A375 (cell line): ENCODE measurements around the gene CHERP. TPM values are rescaled to one million over a fixed set of nuclear protein-coding genes. Genes with fewer than 3 reads are reported as not detected.

Experiments
- small RNA-seq: library from RNA; depleted of rRNA; stranded (forward); fragments of <200 nt; gene quantifications from one replicate; pipeline ENCODE3, GENCODE V24; 2014
- total RNA-seq: library from RNA; depleted of rRNA; stranded (reverse); fragments of >200 nt; shearing (Covaris generic); gene quantifications from 2 replicates; pipeline ENCODE4 v1.2.3, GENCODE V29; 2014; rRNA removed

The CHERP gene, protein sequence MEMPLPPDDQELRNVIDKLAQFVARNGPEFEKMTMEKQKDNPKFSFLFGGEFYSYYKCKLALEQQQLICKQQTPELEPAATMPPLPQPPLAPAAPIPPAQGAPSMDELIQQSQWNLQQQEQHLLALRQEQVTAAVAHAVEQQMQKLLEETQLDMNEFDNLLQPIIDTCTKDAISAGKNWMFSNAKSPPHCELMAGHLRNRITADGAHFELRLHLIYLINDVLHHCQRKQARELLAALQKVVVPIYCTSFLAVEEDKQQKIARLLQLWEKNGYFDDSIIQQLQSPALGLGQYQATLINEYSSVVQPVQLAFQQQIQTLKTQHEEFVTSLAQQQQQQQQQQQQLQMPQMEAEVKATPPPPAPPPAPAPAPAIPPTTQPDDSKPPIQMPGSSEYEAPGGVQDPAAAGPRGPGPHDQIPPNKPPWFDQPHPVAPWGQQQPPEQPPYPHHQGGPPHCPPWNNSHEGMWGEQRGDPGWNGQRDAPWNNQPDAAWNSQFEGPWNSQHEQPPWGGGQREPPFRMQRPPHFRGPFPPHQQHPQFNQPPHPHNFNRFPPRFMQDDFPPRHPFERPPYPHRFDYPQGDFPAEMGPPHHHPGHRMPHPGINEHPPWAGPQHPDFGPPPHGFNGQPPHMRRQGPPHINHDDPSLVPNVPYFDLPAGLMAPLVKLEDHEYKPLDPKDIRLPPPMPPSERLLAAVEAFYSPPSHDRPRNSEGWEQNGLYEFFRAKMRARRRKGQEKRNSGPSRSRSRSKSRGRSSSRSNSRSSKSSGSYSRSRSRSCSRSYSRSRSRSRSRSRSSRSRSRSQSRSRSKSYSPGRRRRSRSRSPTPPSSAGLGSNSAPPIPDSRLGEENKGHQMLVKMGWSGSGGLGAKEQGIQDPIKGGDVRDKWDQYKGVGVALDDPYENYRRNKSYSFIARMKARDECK
- total RNA-seq, result 26.2 and 27.1 TPM in 2 replicates

DNA sequence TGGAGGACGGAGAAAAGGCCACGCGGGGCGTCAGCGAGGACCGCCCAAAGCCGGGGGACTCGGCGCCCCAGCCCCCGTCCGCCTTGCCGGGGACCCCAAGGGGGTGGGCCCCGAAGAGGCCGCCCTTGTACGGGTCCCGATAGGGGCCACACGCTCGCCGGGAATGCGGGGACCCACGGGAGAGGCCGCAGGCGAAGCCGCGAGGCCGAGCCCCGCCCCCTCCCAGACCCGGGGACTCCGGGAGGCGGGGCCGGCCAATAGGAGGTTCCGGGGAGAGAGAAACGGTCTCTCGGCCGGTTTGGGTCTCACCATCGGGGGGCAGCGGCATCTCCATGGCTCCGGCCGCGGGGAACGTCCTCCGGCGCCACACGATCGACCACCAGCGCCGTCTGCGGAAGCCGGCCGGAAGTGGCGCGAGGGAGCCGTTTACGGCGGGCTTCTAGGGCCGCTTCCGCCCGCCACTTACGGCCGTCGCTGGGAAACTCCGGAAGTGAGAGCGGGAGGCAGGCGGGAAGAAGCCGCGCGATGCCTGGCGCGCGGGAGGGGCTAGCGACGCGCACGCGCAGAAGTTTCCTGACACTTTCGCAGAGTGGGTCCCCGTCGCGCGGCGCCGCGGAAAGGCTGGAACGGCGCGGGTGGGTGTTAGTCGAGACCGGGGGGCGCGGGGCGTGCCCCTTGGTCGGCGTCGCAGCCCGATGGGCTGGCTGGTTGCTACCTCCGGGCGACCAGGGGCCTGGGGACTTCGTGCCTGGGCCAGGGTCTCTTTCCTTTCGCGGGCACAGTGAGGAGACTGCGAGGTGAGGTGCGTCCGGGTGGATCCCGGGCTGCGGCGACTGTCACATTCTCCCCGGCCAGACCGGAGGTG is at the start of gene CHERP:
CHERP (minus strand) TSS at position 393 of the 865 bp plus-strand sequence; CDS start at position 334, 59 bp downstream.

DNA sequence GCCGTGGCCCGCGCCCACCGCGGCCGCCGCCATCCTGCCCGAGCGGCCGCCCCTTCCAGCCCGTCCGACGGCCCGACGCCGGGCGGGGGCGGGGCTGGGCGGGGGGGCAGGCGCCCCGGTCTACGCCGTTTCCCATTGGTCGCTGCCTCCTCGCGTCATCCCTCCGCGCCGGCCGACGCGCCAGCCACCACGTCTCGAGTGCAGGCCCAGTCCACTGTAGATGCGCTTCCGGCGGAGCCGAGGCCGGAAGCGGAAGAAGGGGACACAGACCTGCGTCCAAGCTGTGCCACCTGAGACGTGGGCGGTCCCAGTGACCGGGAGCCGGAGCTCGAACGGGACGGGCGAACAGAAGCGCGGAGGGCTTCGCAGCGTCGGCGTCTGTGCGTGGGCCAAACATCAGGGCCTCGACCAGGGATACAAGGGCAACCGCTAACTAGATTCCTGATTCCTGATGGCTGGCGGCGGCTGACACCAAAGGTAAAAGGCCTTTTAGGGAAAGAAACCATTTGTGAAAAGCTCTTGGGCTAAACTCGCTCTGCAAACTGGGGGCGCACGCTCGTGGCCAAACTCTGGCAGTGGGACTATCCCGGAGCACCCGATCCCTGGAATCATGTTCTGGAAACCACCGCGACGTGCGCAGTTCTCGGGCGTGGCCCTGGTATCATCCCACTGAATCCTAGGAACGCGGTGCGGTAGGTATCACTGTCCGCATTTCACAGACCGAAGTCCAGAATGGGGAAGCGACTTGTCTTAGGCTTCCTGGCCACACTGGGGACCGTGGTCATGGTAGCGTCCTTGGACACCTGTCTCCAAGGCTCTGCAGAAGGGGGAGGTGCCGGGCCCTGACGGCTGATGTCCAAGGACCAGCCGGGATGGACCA is 30.3 kb upstream of the CHERP start, which contains the start of gene SLC35E1:
SLC35E1 (minus strand) TSS at position 84 of the 880 bp plus-strand sequence; CDS start at position 33, 51 bp downstream.

DNA sequence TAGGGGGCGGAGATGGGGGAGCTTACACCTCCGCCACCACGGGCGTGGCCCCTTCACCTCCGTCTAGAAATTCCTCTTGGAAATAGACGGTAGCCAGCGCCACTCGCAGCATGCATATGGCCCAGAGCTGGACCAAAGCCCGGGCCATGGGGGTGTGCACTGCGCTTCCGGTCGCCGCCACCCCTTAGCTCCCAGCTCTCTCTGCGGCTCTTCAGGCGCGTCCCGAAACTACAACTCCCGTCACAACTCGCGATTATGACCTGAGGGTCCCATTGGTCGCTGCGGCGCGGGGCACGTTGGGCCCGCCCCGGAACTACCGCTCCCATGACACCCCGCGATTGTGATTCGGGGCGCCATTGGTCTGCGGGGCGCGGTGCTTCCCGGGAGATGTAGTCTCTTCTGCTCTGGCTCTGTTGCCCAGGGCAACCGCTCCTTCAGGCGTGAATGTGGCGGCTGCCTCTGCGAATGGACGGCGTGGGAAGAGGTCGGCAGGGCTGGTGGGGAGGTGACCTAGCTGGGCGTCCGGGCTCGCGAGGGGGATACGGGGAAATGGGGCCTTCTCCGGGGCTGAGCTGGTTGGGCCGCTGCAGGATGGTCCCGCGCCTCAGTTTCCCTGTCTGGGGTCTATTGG is 46.1 kb downstream of the CHERP start, which contains the start of the genes C19orf44 and CALR3:
C19orf44 (plus strand) TSS at position 413 of the 631 bp plus-strand sequence. CDS start 4,399 bp downstream, outside the sequence.
CALR3 (minus strand) TSS at position 186 of the 631 bp plus-strand sequence; CDS start at position 148, 38 bp downstream.

Small RNA genes lying within 50 kb of the gene (small RNA-seq; reads per million reads assigned to genes)
- not detected for gene RN7SL146P

Other genes with a start within 250 kb of the CHERP start
- 1.7 and 2.5 TPM in 2 replicates for gene KLF2, start 217.6 kb downstream of the CHERP start, total RNA-seq
- gene EPS15L1, start 70.5 kb downstream of the CHERP start, total RNA-seq, result 18.0 and 23.1 TPM in 2 replicates
- 0.23 TPM in 1 of 2 replicates, not detected in the other for gene CALR3, start 46.3 kb downstream of the CHERP start, total RNA-seq
- 5.2 and 8.0 TPM in 2 replicates for gene C19orf44, start 46.0 kb downstream of the CHERP start, total RNA-seq
- 34.8 and 45.8 TPM in 2 replicates for gene SLC35E1, start 30.0 kb upstream of the CHERP start, total RNA-seq
- 19.0 and 22.5 TPM in 2 replicates for gene MED26, start 85.8 kb upstream of the CHERP start, total RNA-seq
- gene SMIM7, start 117.7 kb upstream of the CHERP start, total RNA-seq, result 81.3 and 83.3 TPM in 2 replicates
- 4.1 and 4.7 TPM in 2 replicates for gene TMEM38A, start 118.7 kb upstream of the CHERP start, total RNA-seq
- 0.68 and 0.74 TPM in 2 replicates for gene NWD1, start 177.4 kb upstream of the CHERP start, total RNA-seq